Measurements from ENCODE around the gene ITGA5.

Gene ITGA5

DNA sequence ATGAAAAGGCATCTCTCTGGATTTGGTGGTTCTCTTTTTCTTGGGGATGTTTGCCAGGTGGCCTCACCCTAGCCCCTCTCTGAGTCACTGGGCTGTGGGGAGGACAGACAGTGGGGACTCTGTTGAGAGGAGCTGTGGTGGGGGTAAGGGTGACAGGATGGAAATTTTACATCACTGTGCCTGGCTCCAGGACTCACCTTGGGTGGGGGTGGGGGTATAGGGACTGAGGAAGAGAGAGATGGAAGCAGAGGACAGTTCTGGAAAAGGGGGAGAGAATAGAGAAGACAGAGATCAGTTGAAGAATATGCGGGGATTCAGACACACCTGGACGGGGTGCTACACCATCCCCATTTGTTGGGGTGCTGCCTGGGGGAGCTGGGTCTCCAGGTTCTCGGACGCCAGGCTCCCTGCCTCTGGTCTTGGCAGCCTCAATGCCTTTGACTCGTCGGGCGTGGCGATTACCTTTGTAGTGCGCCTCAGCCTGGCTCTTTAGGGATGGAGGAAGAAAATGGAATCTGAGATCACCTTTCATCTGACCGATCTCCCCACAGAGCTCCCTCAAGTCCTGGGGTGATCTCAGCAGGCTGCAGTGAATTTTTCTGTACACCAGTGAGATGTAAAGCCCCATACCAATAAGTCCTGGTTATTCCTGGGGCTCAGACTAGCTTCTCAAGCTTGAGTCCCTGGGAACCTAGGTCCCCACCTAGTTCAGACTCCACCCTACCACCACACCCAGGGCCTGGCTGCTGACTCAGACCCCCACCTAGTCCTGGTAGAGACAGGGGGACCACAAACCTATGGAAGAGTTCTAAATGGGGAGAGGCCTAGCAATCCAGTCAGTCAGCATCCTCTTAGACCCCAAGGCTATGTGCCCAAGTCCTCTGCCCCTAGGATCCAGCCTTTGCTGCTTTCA is 45.2 kb downstream of the ITGA5 start:
- Histone ChIP-seq H3K36me3 (ENCODE audit: control insufficient read depth in 2 of 2, insufficient read depth in 2 of 2, low read length in 2 of 2) (no peaks in the 10 kb centered on the region), H3K9ac (ENCODE audit: low read depth in 1 of 2, low read length in 2 of 2) (no peak overlapping the region), H3K27me3 (ENCODE audit: control insufficient read depth in 2 of 2, insufficient read depth in 2 of 2, low read length in 2 of 2) (peaks cover 4 to 5% of the 10 kb centered on the region in 2 donors), H3K4me1 (ENCODE audit: control insufficient read depth in 2 of 2, insufficient read depth in 2 of 2, low read length in 2 of 2) (peaks cover 8 to 23% of the 10 kb centered on the region in 2 donors), H3K4me3 (ENCODE audit: low read length in 2 of 2) (no peak overlapping the region), H3K9me3 (ENCODE audit: control insufficient read depth in 2 of 2, low read length in 2 of 2) (no peaks in the 10 kb centered on the region), H3K27ac (ENCODE audit: low read depth in 2 of 2, low read length in 2 of 2) (peak overlapping the region in 1 of 2 donors; percentile 16)

DNA sequence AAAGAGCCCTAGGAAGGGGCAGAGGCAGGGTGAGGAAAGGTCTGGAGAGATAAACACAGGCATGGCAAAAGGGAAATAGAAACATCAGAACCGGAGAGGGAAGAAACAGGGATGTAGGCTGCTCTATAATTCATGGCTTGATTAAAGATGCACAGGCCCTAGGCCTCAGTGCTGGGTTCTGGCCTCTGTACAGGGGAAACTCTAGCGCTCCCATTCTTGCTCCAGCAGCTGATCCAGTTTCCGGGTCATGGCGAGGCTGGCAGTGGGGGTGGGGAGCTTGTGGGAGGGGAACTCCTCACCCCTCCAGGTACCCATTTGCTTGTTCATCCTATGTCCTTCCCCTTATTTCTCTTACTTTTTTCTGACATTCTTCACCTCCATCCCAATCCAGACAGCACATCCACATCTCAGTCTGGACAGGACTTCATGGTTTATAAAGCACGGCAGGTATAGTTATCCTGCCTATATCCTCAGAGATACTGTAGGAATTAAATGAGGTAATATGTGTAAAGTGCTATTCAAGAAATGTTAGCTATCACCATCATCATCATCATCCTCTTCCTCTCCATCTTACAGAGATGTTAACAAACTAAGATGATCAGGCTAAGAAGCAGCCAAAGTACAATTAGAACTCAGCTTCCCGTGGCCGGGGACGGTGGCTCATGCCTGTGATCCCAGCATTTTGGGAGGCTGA is 46.8 kb downstream of the ITGA5 start:
- H3K36me3 ChIP-seq (ENCODE audit: control insufficient read depth in 2 of 2, insufficient read depth in 2 of 2, low read length in 2 of 2), result no peaks in the 10 kb centered on the region
- no peak overlapping the region for H3K4me3 ChIP-seq (ENCODE audit: low read length in 2 of 2)
- peaks cover 13 to 30% of the 10 kb centered on the region in 2 donors for H3K4me1 ChIP-seq (ENCODE audit: control insufficient read depth in 2 of 2, insufficient read depth in 2 of 2, low read length in 2 of 2)

DNA sequence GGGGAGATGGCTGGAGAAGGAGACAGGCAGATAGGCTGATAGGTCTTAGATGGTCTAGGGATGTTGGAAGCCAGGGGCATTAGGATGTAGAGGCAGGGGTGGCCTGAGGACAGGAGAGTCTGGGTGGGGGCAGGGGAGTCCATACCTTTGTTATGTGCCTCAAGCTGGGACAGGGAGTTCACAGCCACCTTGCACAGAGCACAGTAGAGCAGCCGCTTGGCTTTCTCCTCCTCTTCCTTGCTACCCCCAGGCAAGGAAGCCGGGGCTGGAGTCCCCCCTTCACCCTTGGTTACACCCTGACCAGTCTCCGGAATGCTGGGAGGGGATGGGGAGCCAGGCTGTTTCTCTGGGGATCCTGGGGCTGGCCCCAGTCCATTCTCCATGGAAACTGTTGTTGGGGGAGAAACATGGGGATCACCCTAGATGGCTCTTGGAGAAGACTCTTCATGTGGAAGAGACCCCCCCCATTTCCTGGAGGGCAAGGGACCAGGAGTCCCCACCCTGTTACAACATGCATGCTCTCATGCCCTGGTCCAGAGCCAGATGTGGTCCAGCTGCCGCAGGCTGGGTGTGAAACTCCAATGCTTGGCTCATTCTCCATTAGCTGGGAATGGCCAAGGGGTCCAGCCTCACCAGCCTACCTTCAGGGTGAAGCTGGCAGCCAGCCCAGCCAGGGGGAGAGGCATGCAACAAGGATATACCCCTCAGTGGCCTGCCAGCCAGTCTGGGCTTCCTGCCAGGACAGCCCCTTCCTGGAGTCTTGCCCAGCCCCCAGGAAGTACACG is 47.5 kb downstream of the ITGA5 start:
- Histone ChIP-seq H3K9ac (ENCODE audit: low read depth in 1 of 2, low read length in 2 of 2) (no peak overlapping the region), H3K27ac (ENCODE audit: low read depth in 2 of 2, low read length in 2 of 2) (peak overlapping the region; percentile 9 to 48), H3K4me3 (ENCODE audit: low read length in 2 of 2) (no peak overlapping the region), H3K27me3 (ENCODE audit: control insufficient read depth in 2 of 2, insufficient read depth in 2 of 2, low read length in 2 of 2) (peaks cover 4 to 6% of the 10 kb centered on the region in 2 donors), H3K4me1 (ENCODE audit: control insufficient read depth in 2 of 2, insufficient read depth in 2 of 2, low read length in 2 of 2) (peaks cover 13 to 30% of the 10 kb centered on the region in 2 donors), H3K9me3 (ENCODE audit: control insufficient read depth in 2 of 2, low read length in 2 of 2) (no peaks in the 10 kb centered on the region), H3K36me3 (ENCODE audit: control insufficient read depth in 2 of 2, insufficient read depth in 2 of 2, low read length in 2 of 2) (no peaks in the 10 kb centered on the region)

More for the DNA sequence above, 46.8 kb downstream of the ITGA5 start:
- H3K9ac ChIP-seq (ENCODE audit: low read depth in 1 of 2, low read length in 2 of 2), result no peak overlapping the region
- no peaks in the 10 kb centered on the region for H3K9me3 ChIP-seq (ENCODE audit: control insufficient read depth in 2 of 2, low read length in 2 of 2)
- H3K27ac ChIP-seq (ENCODE audit: low read depth in 2 of 2, low read length in 2 of 2), result no peak overlapping the region
- H3K27me3 ChIP-seq (ENCODE audit: control insufficient read depth in 2 of 2, insufficient read depth in 2 of 2, low read length in 2 of 2), result peaks cover 4 to 6% of the 10 kb centered on the region in 2 donors

DNA sequence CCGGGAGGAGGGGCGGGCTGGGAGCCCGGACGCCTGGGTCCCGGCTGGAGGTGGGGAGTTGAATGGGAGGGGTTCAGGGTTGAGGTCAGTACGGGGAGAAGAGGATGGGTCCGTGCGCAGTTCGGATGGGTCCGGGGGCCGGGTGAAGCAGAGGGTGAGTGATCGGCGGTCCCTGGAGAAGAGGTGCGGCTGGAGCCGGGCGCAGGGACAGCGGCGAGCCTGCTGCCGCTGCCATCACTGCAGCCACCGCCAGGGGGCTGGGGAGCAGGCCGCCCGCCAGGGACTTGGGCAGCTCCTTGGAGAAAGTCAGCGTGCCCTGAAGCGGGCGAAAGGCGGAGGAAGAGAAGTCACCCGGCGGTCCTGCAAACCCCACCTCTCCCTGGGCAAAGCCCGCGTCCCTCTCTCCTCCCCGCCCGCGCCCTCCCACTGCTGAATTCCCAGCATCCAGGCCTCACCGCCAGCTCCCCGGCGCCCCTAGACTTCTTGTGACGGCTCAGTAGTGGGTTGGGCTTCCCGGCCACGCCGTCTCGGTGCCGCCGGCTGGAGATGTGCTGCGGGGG is 48.8 kb downstream of the ITGA5 start:
- Histone ChIP-seq H3K27ac (ENCODE audit: low read depth in 2 of 2, low read length in 2 of 2) (peak overlapping the region in 1 of 2 donors; percentile 48), H3K4me3 (ENCODE audit: low read length in 2 of 2) (peak overlapping the region in 1 of 2 donors; percentile 44)

DNA sequence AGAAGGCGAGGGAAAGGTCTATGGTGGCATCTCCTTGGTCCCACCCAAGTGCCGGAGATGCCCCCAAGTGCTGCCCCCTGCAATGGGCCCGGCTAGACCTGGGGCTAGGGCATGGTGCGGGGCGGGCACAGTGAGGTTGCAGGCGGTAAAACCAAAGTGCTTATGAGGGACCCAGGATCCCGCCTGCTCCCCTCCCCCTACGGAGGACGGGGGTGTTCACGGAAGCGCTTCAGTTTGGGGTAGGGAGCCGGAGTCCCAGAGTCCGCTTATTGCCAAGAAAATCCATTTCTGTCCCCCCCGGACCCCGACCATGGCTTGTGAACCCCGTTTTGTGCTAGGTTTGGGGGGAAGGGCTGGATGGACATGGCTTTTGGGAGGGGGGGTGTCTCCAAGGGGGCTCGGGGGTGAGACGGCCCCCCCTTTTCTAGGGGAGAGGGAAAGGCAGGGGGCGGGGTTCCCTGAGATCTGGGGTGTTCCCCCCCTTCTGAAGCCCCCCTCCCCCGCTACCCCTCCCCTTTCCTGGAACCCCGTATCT is 49.4 kb downstream of the ITGA5 start:
- Histone ChIP-seq H3K9me3 (ENCODE audit: control insufficient read depth in 2 of 2, low read length in 2 of 2) (no peaks in the 10 kb centered on the region), H3K9ac (ENCODE audit: low read depth in 1 of 2, low read length in 2 of 2) (no peak overlapping the region), H3K27ac (ENCODE audit: low read depth in 2 of 2, low read length in 2 of 2) (peak overlapping the region in 1 of 2 donors; percentile 9), H3K4me3 (ENCODE audit: low read length in 2 of 2) (peak overlapping the region in 1 of 2 donors; percentile 26), H3K27me3 (ENCODE audit: control insufficient read depth in 2 of 2, insufficient read depth in 2 of 2, low read length in 2 of 2) (peaks cover 4 to 6% of the 10 kb centered on the region in 2 donors), H3K36me3 (ENCODE audit: control insufficient read depth in 2 of 2, insufficient read depth in 2 of 2, low read length in 2 of 2) (no peaks in the 10 kb centered on the region), H3K4me1 (ENCODE audit: control insufficient read depth in 2 of 2, insufficient read depth in 2 of 2, low read length in 2 of 2) (peaks cover 13 to 24% of the 10 kb centered on the region in 2 donors)

More for the DNA sequence above, 48.8 kb downstream of the ITGA5 start:
- Histone ChIP-seq H3K36me3 (ENCODE audit: control insufficient read depth in 2 of 2, insufficient read depth in 2 of 2, low read length in 2 of 2) (no peaks in the 10 kb centered on the region), H3K9ac (ENCODE audit: low read depth in 1 of 2, low read length in 2 of 2) (peak overlapping the region; percentile 14 to 20), H3K4me1 (ENCODE audit: control insufficient read depth in 2 of 2, insufficient read depth in 2 of 2, low read length in 2 of 2) (peaks cover 13 to 26% of the 10 kb centered on the region in 2 donors), H3K9me3 (ENCODE audit: control insufficient read depth in 2 of 2, low read length in 2 of 2) (no peaks in the 10 kb centered on the region), H3K27me3 (ENCODE audit: control insufficient read depth in 2 of 2, insufficient read depth in 2 of 2, low read length in 2 of 2) (peaks cover 4 to 6% of the 10 kb centered on the region in 2 donors)

DNA sequence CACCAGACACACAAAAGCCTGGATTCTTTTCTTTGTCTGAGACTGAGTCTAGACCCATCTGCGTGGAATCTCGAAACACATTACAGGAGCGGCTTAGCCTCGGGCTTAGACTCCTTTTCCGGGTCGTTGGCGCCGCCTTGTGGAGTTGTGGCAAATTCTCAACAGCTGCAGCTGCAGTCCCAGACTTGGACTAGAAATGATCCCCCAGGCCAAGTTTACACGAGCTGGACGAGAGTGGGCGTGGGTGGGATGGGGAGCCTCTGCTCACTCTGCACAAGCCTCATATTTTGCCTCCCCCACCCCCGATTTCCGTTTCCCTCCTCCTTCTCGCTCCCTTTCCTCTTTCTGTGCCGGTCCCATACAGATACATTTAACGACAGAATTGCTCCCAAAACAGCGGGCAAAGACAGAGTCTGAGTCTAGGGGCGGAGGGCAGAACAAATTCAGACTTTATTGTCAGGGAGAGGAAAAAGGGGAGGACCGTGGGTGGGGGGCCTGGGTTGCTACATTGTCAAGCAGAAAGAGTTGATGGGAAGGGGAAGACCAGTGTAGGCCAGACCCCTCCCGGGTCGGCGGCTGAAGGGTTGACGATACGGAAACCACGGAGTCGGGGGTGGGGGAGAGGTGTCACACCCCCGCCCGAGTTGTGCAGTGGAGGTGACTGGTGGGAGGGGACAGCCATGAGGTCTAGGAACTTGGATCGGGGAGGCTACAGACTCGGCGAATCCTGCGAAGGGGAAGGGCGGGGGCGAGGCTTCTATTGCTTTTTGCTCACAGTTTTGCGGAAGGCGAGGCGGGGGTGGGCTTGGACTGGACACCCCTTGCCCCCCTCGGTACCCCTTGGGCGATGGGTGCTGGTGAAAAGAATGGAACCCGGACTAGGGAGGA is 50.1 kb downstream of the ITGA5 start:
- peak overlapping the region; percentile 25 to 27 for H3K9ac ChIP-seq (ENCODE audit: low read depth in 1 of 2, low read length in 2 of 2)

DNA sequence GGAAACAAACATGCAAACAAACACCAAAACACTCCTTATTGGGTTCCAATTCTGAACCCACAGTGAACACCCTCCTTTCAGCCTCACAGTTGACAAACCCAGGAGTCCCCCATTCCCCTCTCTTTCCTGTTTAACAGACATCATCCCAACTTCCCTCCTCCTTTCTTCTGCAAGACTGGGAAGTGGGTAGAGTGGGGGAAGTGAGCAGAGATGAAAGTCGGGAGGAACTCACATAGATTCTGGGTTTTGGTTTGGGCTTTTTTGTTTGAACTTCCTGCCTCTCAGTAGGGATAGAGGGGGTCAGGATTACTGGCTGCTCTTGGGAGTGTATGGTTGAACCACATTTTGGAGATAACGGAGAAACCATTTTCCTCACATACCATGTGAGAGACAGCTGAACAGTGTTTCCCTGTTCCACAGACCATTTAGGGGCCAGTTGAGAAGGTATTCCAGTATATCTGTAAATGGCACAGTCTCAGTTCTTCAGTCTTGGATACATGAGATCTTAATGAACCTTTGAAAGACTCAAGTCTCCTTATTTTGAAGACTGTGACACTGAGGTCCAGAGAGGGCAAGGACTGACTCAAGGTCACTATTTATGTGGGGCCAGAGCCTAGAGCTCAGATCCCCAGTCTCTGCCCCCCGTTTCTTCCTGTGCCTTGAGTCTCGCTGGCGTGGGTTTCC is 50.9 kb downstream of the ITGA5 start:
- Histone ChIP-seq H3K9me3 (ENCODE audit: control insufficient read depth in 2 of 2, low read length in 2 of 2) (no peaks in the 10 kb centered on the region), H3K9ac (ENCODE audit: low read depth in 1 of 2, low read length in 2 of 2) (peak overlapping the region; percentile 23 to 27), H3K27me3 (ENCODE audit: control insufficient read depth in 2 of 2, insufficient read depth in 2 of 2, low read length in 2 of 2) (peaks cover 6 to 10% of the 10 kb centered on the region in 2 donors), H3K4me1 (ENCODE audit: control insufficient read depth in 2 of 2, insufficient read depth in 2 of 2, low read length in 2 of 2) (peaks cover 13 to 20% of the 10 kb centered on the region in 2 donors), H3K4me3 (ENCODE audit: low read length in 2 of 2) (peak overlapping the region; percentile 32 to 59), H3K27ac (ENCODE audit: low read depth in 2 of 2, low read length in 2 of 2) (no peak overlapping the region), H3K36me3 (ENCODE audit: control insufficient read depth in 2 of 2, insufficient read depth in 2 of 2, low read length in 2 of 2) (no peaks in the 10 kb centered on the region)

More for the DNA sequence above, 50.1 kb downstream of the ITGA5 start:
- Histone ChIP-seq H3K27me3 (ENCODE audit: control insufficient read depth in 2 of 2, insufficient read depth in 2 of 2, low read length in 2 of 2) (peaks cover 4 to 6% of the 10 kb centered on the region in 2 donors), H3K9me3 (ENCODE audit: control insufficient read depth in 2 of 2, low read length in 2 of 2) (no peaks in the 10 kb centered on the region), H3K4me1 (ENCODE audit: control insufficient read depth in 2 of 2, insufficient read depth in 2 of 2, low read length in 2 of 2) (peaks cover 13 to 20% of the 10 kb centered on the region in 2 donors), H3K4me3 (ENCODE audit: low read length in 2 of 2) (peak overlapping the region; percentile 32 to 59), H3K27ac (ENCODE audit: low read depth in 2 of 2, low read length in 2 of 2) (peak overlapping the region in 1 of 2 donors; percentile 9), H3K36me3 (ENCODE audit: control insufficient read depth in 2 of 2, insufficient read depth in 2 of 2, low read length in 2 of 2) (no peaks in the 10 kb centered on the region)

DNA sequence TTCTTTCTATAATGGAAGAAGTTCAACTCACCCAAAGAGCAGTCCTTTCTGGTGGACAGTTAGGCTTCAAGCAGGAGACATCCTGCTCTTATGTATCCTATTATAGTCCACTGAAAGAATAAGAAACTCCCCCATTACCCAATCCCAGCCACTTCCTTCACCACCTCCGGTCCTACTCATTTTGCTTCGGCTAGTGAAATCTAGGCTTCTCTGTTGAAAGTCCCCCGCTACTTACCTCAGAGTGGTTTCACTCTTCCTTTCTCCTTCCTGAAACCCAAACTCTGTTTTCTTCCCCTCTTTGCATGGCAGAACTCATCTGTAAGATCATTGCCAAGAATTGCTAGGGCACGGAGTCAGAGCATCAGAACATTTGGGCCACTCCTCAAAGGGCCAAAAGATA is 54.7 kb downstream of the ITGA5 start, which contains the start of gene GPR84:
TSS of gene GPR84 (minus strand) at position 74 of the 400 bp plus-strand sequence. CDS start 635 bp downstream, outside the sequence.
- H3K36me3 ChIP-seq (ENCODE audit: control insufficient read depth in 2 of 2, insufficient read depth in 2 of 2, low read length in 2 of 2), result no peaks in the 10 kb centered on the region
- no peak within 1 kb of the TSS for H3K9ac ChIP-seq (ENCODE audit: low read depth in 1 of 2, low read length in 2 of 2)
- H3K4me3 ChIP-seq (ENCODE audit: low read length in 2 of 2), result no peak within 1 kb of the TSS
- H3K27me3 ChIP-seq (ENCODE audit: control insufficient read depth in 2 of 2, insufficient read depth in 2 of 2, low read length in 2 of 2), result peaks cover 6 to 8% of the 10 kb centered on the region in 2 donors
- peaks cover 12 to 13% of the 10 kb centered on the region in 2 donors for H3K4me1 ChIP-seq (ENCODE audit: control insufficient read depth in 2 of 2, insufficient read depth in 2 of 2, low read length in 2 of 2)
- H3K27ac ChIP-seq (ENCODE audit: low read depth in 2 of 2, low read length in 2 of 2), result no peak within 1 kb of the TSS
- no peaks in the 10 kb centered on the region for H3K9me3 ChIP-seq (ENCODE audit: control insufficient read depth in 2 of 2, low read length in 2 of 2)
